OCI-M2 (cell line): ENCODE measurements around the gene LRIG2.
"Not testable (repeated sequence)": the region's sequence is repeated elsewhere in the genome, so short reads cannot be mapped to it uniquely, and the experiment has no call there.

Experiments
- DNase-seq: peaks from one replicate; lab custom pipeline; 2025; ENCODE audit not compliant: unreplicated experiment; lab: John Stamatoyannopoulos, UW

The LRIG2 gene

GRCh38 chr1:113158743-113159142, 85.7 kb downstream of the LRIG2 start:
- DNase-seq, result not testable (repeated sequence)

GRCh38 chr1:113166473-113166872, 93.5 kb downstream of the LRIG2 start:
- DNase-seq, result no peak

- no peak for DNase-seq
Measured at GRCh38 chr1:113168946-113169345, 95.9 kb downstream of the LRIG2 start.

- no peak for DNase-seq
Measured at GRCh38 chr1:113169591-113169990, 96.6 kb downstream of the LRIG2 start.

GRCh38 chr1:113170519-113170918, 97.5 kb downstream of the LRIG2 start:
- DNase-seq, result no peak

- no peak for DNase-seq
Measured at GRCh38 chr1:113178106-113178505, 105.1 kb downstream of the LRIG2 start.

- DNase-seq, result no peak
Measured at GRCh38 chr1:113178522-113178921, 105.5 kb downstream of the LRIG2 start.
